ENCODE data around the gene CASZ1.

The CASZ1 gene

GRCh38 chr1:10744654-10745238 is 51.7 kb downstream of the CASZ1 start:
- H3K4me1 ChIP-seq (ENCODE audit: insufficient read depth, insufficient read length): peaks cover 1% of the 10 kb centered on the region
- no peak for DNase-seq (ENCODE audit: low read depth, low spot score)
- H3K9me3 ChIP-seq (ENCODE audit: insufficient read depth, low read length): no peaks in the 10 kb centered on the region
- H3K27me3 ChIP-seq (ENCODE audit: insufficient read depth, insufficient read length): no peaks in the 10 kb centered on the region
- H3K4me3 ChIP-seq (ENCODE audit: insufficient read length, low read depth): no peak overlapping the region
- H3K36me3 ChIP-seq (ENCODE audit: insufficient read depth, insufficient read length, low read length): no peaks in the 10 kb centered on the region
- TF ChIP-seq ZNF274 (IDR thresholded peaks at IDR 0.05; ENCODE audit: low read depth, low read length) (no peak), SUZ12 (IDR thresholded peaks at IDR 0.05; ENCODE audit: extremely low read depth, insufficient read depth, insufficient read length) (no peak), YY1 (IDR thresholded peaks at IDR 0.05; ENCODE audit: insufficient read depth, insufficient read length) (no peak)
- no peak overlapping the region for H3K9ac ChIP-seq (ENCODE audit: insufficient read length, low read depth)

- Histone ChIP-seq H3K27me3 (ENCODE audit: insufficient read depth, insufficient read length) (no peaks in the 10 kb centered on the region), H3K9me3 (ENCODE audit: insufficient read depth, low read length) (no peaks in the 10 kb centered on the region), H3K9ac (ENCODE audit: insufficient read length, low read depth) (no peak overlapping the region), H3K4me3 (ENCODE audit: insufficient read length, low read depth) (no peak overlapping the region), H3K36me3 (ENCODE audit: insufficient read depth, insufficient read length, low read length) (no peaks in the 10 kb centered on the region), H3K4me1 (ENCODE audit: insufficient read depth, insufficient read length) (peaks cover 5% of the 10 kb centered on the region)
- DNase-seq (ENCODE audit: low read depth, low spot score): no peak
- TF ChIP-seq ZNF274 (IDR thresholded peaks at IDR 0.05; ENCODE audit: low read depth, low read length): no peak
- TF ChIP-seq YY1 (IDR thresholded peaks at IDR 0.05; ENCODE audit: insufficient read depth, insufficient read length): no peak
- TF ChIP-seq SUZ12 (IDR thresholded peaks at IDR 0.05; ENCODE audit: extremely low read depth, insufficient read depth, insufficient read length): no peak
These were observed 52.4 kb downstream of the CASZ1 start for GRCh38 chr1:10744029-10744428.

GRCh38 chr1:10741696-10742095 is 54.8 kb downstream of the CASZ1 start:
- Histone ChIP-seq H3K4me3 (ENCODE audit: insufficient read length, low read depth) (no peak overlapping the region), H3K9me3 (ENCODE audit: insufficient read depth, low read length) (no peaks in the 10 kb centered on the region), H3K36me3 (ENCODE audit: insufficient read depth, insufficient read length, low read length) (no peaks in the 10 kb centered on the region), H3K27me3 (ENCODE audit: insufficient read depth, insufficient read length) (no peaks in the 10 kb centered on the region), H3K4me1 (ENCODE audit: insufficient read depth, insufficient read length) (peaks cover 6% of the 10 kb centered on the region), H3K9ac (ENCODE audit: insufficient read length, low read depth) (no peak overlapping the region)
- no peak for TF ChIP-seq ZNF274 (IDR thresholded peaks at IDR 0.05; ENCODE audit: low read depth, low read length)
- TF ChIP-seq SUZ12 (IDR thresholded peaks at IDR 0.05; ENCODE audit: extremely low read depth, insufficient read depth, insufficient read length): no peak
- TF ChIP-seq YY1 (IDR thresholded peaks at IDR 0.05; ENCODE audit: insufficient read depth, insufficient read length): no peak
- no peak for DNase-seq (ENCODE audit: low read depth, low spot score)

- Histone ChIP-seq H3K4me3 (ENCODE audit: insufficient read length, low read depth) (no peak overlapping the region), H3K27me3 (ENCODE audit: insufficient read depth, insufficient read length) (no peaks in the 10 kb centered on the region), H3K9me3 (ENCODE audit: insufficient read depth, low read length) (no peaks in the 10 kb centered on the region), H3K9ac (ENCODE audit: insufficient read length, low read depth) (no peak overlapping the region), H3K4me1 (ENCODE audit: insufficient read depth, insufficient read length) (peaks cover 6% of the 10 kb centered on the region), H3K36me3 (ENCODE audit: insufficient read depth, insufficient read length, low read length) (no peaks in the 10 kb centered on the region)
- no peak for TF ChIP-seq ZNF274 (IDR thresholded peaks at IDR 0.05; ENCODE audit: low read depth, low read length)
- DNase-seq (ENCODE audit: low read depth, low spot score): no peak
These were observed 56.3 kb downstream of the CASZ1 start for GRCh38 chr1:10740123-10740522.

- H3K9ac ChIP-seq (ENCODE audit: insufficient read length, low read depth): no peak overlapping the region
- H3K9me3 ChIP-seq (ENCODE audit: insufficient read depth, low read length): no peaks in the 10 kb centered on the region
- peaks cover 9% of the 10 kb centered on the region for H3K4me1 ChIP-seq (ENCODE audit: insufficient read depth, insufficient read length)
- no peak overlapping the region for H3K4me3 ChIP-seq (ENCODE audit: insufficient read length, low read depth)
- TF ChIP-seq YY1 (IDR thresholded peaks at IDR 0.05; ENCODE audit: insufficient read depth, insufficient read length): no peak
- TF ChIP-seq SUZ12 (IDR thresholded peaks at IDR 0.05; ENCODE audit: extremely low read depth, insufficient read depth, insufficient read length): no peak
- no peak for TF ChIP-seq ZNF274 (IDR thresholded peaks at IDR 0.05; ENCODE audit: low read depth, low read length)
- H3K36me3 ChIP-seq (ENCODE audit: insufficient read depth, insufficient read length, low read length): no peaks in the 10 kb centered on the region
- DNase-seq (ENCODE audit: low read depth, low spot score): no peak
- no peaks in the 10 kb centered on the region for H3K27me3 ChIP-seq (ENCODE audit: insufficient read depth, insufficient read length)
These were observed 56.9 kb downstream of the CASZ1 start for GRCh38 chr1:10739589-10739988.

GRCh38 chr1:10738061-10739058 is 58.1 kb downstream of the CASZ1 start:
- Histone ChIP-seq H3K9ac (ENCODE audit: insufficient read length, low read depth) (no peak overlapping the region), H3K36me3 (ENCODE audit: insufficient read depth, insufficient read length, low read length) (no peaks in the 10 kb centered on the region), H3K4me1 (ENCODE audit: insufficient read depth, insufficient read length) (peaks cover 12% of the 10 kb centered on the region), H3K9me3 (ENCODE audit: insufficient read depth, low read length) (no peaks in the 10 kb centered on the region), H3K27me3 (ENCODE audit: insufficient read depth, insufficient read length) (no peaks in the 10 kb centered on the region), H3K4me3 (ENCODE audit: insufficient read length, low read depth) (no peak overlapping the region)
- no peak for DNase-seq (ENCODE audit: low read depth, low spot score)
- TF ChIP-seq YY1 (IDR thresholded peaks at IDR 0.05; ENCODE audit: insufficient read depth, insufficient read length) (no peak), SUZ12 (IDR thresholded peaks at IDR 0.05; ENCODE audit: extremely low read depth, insufficient read depth, insufficient read length) (no peak), ZNF274 (IDR thresholded peaks at IDR 0.05; ENCODE audit: low read depth, low read length) (no peak)

GRCh38 chr1:10737651-10738050 is 58.8 kb downstream of the CASZ1 start:
- H3K9ac ChIP-seq (ENCODE audit: insufficient read length, low read depth): no peak overlapping the region
- H3K36me3 ChIP-seq (ENCODE audit: insufficient read depth, insufficient read length, low read length): no peaks in the 10 kb centered on the region
- H3K4me1 ChIP-seq (ENCODE audit: insufficient read depth, insufficient read length): peaks cover 12% of the 10 kb centered on the region
- H3K9me3 ChIP-seq (ENCODE audit: insufficient read depth, low read length): no peaks in the 10 kb centered on the region
- no peaks in the 10 kb centered on the region for H3K27me3 ChIP-seq (ENCODE audit: insufficient read depth, insufficient read length)
- H3K4me3 ChIP-seq (ENCODE audit: insufficient read length, low read depth): no peak overlapping the region
- no peak for DNase-seq (ENCODE audit: low read depth, low spot score)
- no peak for TF ChIP-seq SUZ12 (IDR thresholded peaks at IDR 0.05; ENCODE audit: extremely low read depth, insufficient read depth, insufficient read length)
- no peak for TF ChIP-seq ZNF274 (IDR thresholded peaks at IDR 0.05; ENCODE audit: low read depth, low read length)
- TF ChIP-seq YY1 (IDR thresholded peaks at IDR 0.05; ENCODE audit: insufficient read depth, insufficient read length): no peak
